ENCODE results near the gene HNF1A. TPM values are rescaled to one million over a fixed set of nuclear protein-coding genes. Genes with fewer than 3 reads are reported as not detected.
A peak's percentile ranks its signal among the peaks of the same experiment; 100 is the strongest.
"Not testable (repeated sequence)": the region's sequence is repeated elsewhere in the genome, so short reads cannot be mapped to it uniquely, and the experiment has no call there.

Gene HNF1A
- polyA plus RNA-seq, 2 donors: 0.06 TPM

DNA sequence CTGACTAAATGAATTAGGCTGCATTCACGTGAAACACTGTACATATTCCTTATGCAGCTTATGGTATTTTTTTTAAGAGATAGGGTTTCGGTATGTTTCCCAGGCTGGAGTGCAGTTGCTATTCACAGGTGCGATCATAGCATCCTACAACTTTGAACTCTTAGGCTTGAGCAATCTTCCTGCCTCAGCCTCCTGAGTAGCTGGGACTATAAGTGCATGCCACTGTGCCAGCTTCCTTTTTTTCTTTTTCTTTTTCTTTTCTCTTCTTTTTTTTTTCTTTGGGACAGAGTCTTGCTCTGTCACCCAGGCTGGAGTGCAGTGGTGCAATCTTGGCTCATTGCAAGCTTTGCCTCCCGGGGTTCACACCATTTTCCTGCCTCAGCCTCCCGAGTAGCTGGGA lies 38.3 kb upstream of the HNF1A start:
- no peaks in the 10 kb centered on the region for H3K4me1 ChIP-seq (ENCODE audit: control insufficient read depth in 2 of 2, insufficient read depth in 2 of 2, low read length in 1 of 2)
- WGBS, 2 donors: 62 to 72% methylated on average over 5 of the region's 5 CpGs
- no peaks in the 10 kb centered on the region for H3K9me3 ChIP-seq (ENCODE audit: control insufficient read depth in 2 of 2, insufficient read depth in 1 of 2, low read depth in 1 of 2, low read length in 1 of 2)
- H3K36me3 ChIP-seq (ENCODE audit: control insufficient read depth in 2 of 2, insufficient read depth in 2 of 2, low read length in 1 of 2): no peaks in the 10 kb centered on the region
- H3K4me3 ChIP-seq (ENCODE audit: low read depth in 1 of 2, low read length in 2 of 2): no peak overlapping the region
- no peak overlapping the region for H3K27ac ChIP-seq (ENCODE audit: low read depth in 2 of 2, low read length in 1 of 2)
- no peaks in the 10 kb centered on the region for H3K27me3 ChIP-seq (ENCODE audit: control insufficient read depth in 1 of 2, insufficient read depth in 2 of 2, low read length in 2 of 2)

DNA sequence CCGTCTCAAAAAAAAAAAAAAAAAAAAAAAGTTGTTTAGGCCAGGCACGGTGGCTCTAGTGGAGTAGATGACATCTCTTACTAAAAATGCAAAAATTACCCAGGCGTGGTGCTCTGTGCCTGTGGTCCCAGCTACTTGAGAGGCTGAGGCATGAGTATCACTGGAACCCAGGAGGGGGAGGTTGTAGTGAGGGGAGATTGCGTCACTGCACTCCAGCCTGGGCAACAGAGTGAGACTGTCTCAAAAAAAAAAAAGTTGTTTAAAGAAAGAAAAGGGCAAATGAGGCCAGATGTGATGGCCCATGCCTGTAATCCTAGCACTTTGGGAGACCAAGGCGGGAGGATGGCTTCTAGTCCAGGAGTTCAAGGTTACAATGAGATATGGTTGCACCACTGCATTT lies 37.5 kb upstream of the HNF1A start:
- no peaks in the 10 kb centered on the region for H3K36me3 ChIP-seq (ENCODE audit: control insufficient read depth in 2 of 2, insufficient read depth in 2 of 2, low read length in 1 of 2)
- WGBS, 2 donors: 75 to 79% methylated on average over 5 of the region's 5 CpGs
- no peaks in the 10 kb centered on the region for H3K27me3 ChIP-seq (ENCODE audit: control insufficient read depth in 1 of 2, insufficient read depth in 2 of 2, low read length in 2 of 2)

GRCh38 chr12:120941412-120941811 lies 36.9 kb upstream of the HNF1A start:
- no peaks in the 10 kb centered on the region for H3K27me3 ChIP-seq (ENCODE audit: control insufficient read depth in 1 of 2, insufficient read depth in 2 of 2, low read length in 2 of 2)

More for the DNA sequence above, 37.5 kb upstream of the HNF1A start:
- Histone ChIP-seq H3K4me1 (ENCODE audit: control insufficient read depth in 2 of 2, insufficient read depth in 2 of 2, low read length in 1 of 2) (no peaks in the 10 kb centered on the region), H3K4me3 (ENCODE audit: low read depth in 1 of 2, low read length in 2 of 2) (no peak overlapping the region), H3K27ac (ENCODE audit: low read depth in 2 of 2, low read length in 1 of 2) (no peak overlapping the region), H3K9me3 (ENCODE audit: control insufficient read depth in 2 of 2, insufficient read depth in 1 of 2, low read depth in 1 of 2, low read length in 1 of 2) (no peaks in the 10 kb centered on the region)

DNA sequence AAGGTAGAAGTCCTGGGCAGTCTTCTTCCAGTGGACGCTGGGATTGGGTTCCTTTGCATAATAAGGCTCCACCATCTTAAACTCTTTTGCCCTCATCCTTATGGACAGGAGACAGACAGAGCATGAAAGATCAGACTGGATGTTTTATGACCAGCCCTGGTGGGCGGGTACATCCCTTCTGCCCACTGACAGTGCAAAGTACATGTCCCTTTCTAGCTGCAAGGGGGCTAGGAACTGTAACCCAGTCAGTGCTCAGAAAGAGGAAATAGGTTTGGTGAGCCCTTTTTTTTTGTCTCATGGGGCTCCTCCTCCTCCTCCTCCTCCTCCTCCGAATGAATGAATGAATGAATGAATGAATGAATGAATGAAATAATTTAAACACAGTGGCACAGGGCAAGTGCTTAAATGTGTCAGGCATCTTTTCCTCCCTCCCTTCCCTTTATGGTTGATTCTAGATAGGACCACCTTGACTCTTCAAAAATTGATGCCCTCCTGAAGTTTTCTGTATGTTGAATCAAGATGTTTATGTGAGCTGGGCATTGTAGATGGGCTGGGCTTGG lies 36.4 kb upstream of the HNF1A start:
- H3K9me3 ChIP-seq (ENCODE audit: control insufficient read depth in 2 of 2, insufficient read depth in 1 of 2, low read depth in 1 of 2, low read length in 1 of 2): no peaks in the 10 kb centered on the region
- H3K27me3 ChIP-seq (ENCODE audit: control insufficient read depth in 1 of 2, insufficient read depth in 2 of 2, low read length in 2 of 2): no peaks in the 10 kb centered on the region
- no peaks in the 10 kb centered on the region for H3K36me3 ChIP-seq (ENCODE audit: control insufficient read depth in 2 of 2, insufficient read depth in 2 of 2, low read length in 1 of 2)
- no peaks in the 10 kb centered on the region for H3K4me1 ChIP-seq (ENCODE audit: control insufficient read depth in 2 of 2, insufficient read depth in 2 of 2, low read length in 1 of 2)
- H3K4me3 ChIP-seq (ENCODE audit: low read depth in 1 of 2, low read length in 2 of 2): no peak overlapping the region
- 76 to 80% methylated on average over 3 of the region's 3 CpGs for WGBS, 2 donors
- H3K27ac ChIP-seq (ENCODE audit: low read depth in 2 of 2, low read length in 1 of 2): no peak overlapping the region

More at GRCh38 chr12:120941412-120941811, 36.9 kb upstream of the HNF1A start:
- no peaks in the 10 kb centered on the region for H3K4me1 ChIP-seq (ENCODE audit: control insufficient read depth in 2 of 2, insufficient read depth in 2 of 2, low read length in 1 of 2)
- 92 to 95% methylated on average over 4 of the region's 4 CpGs for WGBS, 2 donors
- no peaks in the 10 kb centered on the region for H3K36me3 ChIP-seq (ENCODE audit: control insufficient read depth in 2 of 2, insufficient read depth in 2 of 2, low read length in 1 of 2)
- H3K27ac ChIP-seq (ENCODE audit: low read depth in 2 of 2, low read length in 1 of 2): no peak overlapping the region
- no peaks in the 10 kb centered on the region for H3K9me3 ChIP-seq (ENCODE audit: control insufficient read depth in 2 of 2, insufficient read depth in 1 of 2, low read depth in 1 of 2, low read length in 1 of 2)
- H3K4me3 ChIP-seq (ENCODE audit: low read depth in 1 of 2, low read length in 2 of 2): no peak overlapping the region

GRCh38 chr12:120943482-120943881 lies 34.9 kb upstream of the HNF1A start:
- H3K27me3 ChIP-seq (ENCODE audit: control insufficient read depth in 1 of 2, insufficient read depth in 2 of 2, low read length in 2 of 2): no peaks in the 10 kb centered on the region
- no peak overlapping the region for H3K4me3 ChIP-seq (ENCODE audit: low read depth in 1 of 2, low read length in 2 of 2)
- WGBS, 2 donors: 86 to 94% methylated on average over 3 of the region's 3 CpGs
- no peak overlapping the region for H3K27ac ChIP-seq (ENCODE audit: low read depth in 2 of 2, low read length in 1 of 2)
- H3K9me3 ChIP-seq (ENCODE audit: control insufficient read depth in 2 of 2, insufficient read depth in 1 of 2, low read depth in 1 of 2, low read length in 1 of 2): no peaks in the 10 kb centered on the region
- H3K4me1 ChIP-seq (ENCODE audit: control insufficient read depth in 2 of 2, insufficient read depth in 2 of 2, low read length in 1 of 2): no peaks in the 10 kb centered on the region
- H3K36me3 ChIP-seq (ENCODE audit: control insufficient read depth in 2 of 2, insufficient read depth in 2 of 2, low read length in 1 of 2): no peaks in the 10 kb centered on the region

GRCh38 chr12:120944645-120945217 lies 33.6 kb upstream of the HNF1A start:
- no peaks in the 10 kb centered on the region for H3K4me1 ChIP-seq (ENCODE audit: control insufficient read depth in 2 of 2, insufficient read depth in 2 of 2, low read length in 1 of 2)
- H3K9me3 ChIP-seq (ENCODE audit: control insufficient read depth in 2 of 2, insufficient read depth in 1 of 2, low read depth in 1 of 2, low read length in 1 of 2): no peaks in the 10 kb centered on the region
- no peak overlapping the region for H3K4me3 ChIP-seq (ENCODE audit: low read depth in 1 of 2, low read length in 2 of 2)
- H3K36me3 ChIP-seq (ENCODE audit: control insufficient read depth in 2 of 2, insufficient read depth in 2 of 2, low read length in 1 of 2): no peaks in the 10 kb centered on the region
- no peak overlapping the region for H3K27ac ChIP-seq (ENCODE audit: low read depth in 2 of 2, low read length in 1 of 2)
- H3K27me3 ChIP-seq (ENCODE audit: control insufficient read depth in 1 of 2, insufficient read depth in 2 of 2, low read length in 2 of 2): no peaks in the 10 kb centered on the region
- 48 to 55% methylated on average over 9 of the region's 9 CpGs for WGBS, 2 donors

DNA sequence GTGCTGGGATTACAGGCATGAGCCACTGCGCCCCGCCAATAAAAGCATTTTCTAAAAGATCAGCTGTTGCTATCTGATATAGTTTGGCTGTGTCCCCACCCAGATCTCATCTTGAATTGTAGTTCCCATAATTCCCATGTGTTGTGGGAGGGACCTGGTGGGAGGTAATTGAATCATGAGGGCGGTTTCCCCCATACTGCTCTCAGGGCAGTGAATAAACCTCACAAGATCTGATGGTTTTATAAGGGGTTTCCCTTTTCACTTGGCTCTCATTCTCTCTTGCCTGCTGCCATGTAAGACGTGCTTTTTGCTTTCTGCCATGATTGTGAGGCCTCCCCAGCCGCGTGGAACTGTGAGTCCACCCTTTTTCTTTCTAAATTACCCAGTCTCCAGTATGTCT lies 32.8 kb upstream of the HNF1A start:
- H3K9me3 ChIP-seq (ENCODE audit: control insufficient read depth in 2 of 2, insufficient read depth in 1 of 2, low read depth in 1 of 2, low read length in 1 of 2); H3K4me3 ChIP-seq (ENCODE audit: low read depth in 1 of 2, low read length in 2 of 2); H3K27me3 ChIP-seq (ENCODE audit: control insufficient read depth in 1 of 2, insufficient read depth in 2 of 2, low read length in 2 of 2); H3K36me3 ChIP-seq (ENCODE audit: control insufficient read depth in 2 of 2, insufficient read depth in 2 of 2, low read length in 1 of 2); H3K27ac ChIP-seq (ENCODE audit: low read depth in 2 of 2, low read length in 1 of 2); H3K4me1 ChIP-seq (ENCODE audit: control insufficient read depth in 2 of 2, insufficient read depth in 2 of 2, low read length in 1 of 2): not testable (repeated sequence)
- WGBS, 2 donors: 88 to 90% methylated on average over 6 of the region's 6 CpGs

GRCh38 chr12:120950260-120950799 lies 28.0 kb upstream of the HNF1A start:
- not testable (repeated sequence) for H3K9me3 ChIP-seq (ENCODE audit: control insufficient read depth in 2 of 2, insufficient read depth in 1 of 2, low read depth in 1 of 2, low read length in 1 of 2); H3K36me3 ChIP-seq (ENCODE audit: control insufficient read depth in 2 of 2, insufficient read depth in 2 of 2, low read length in 1 of 2); H3K4me1 ChIP-seq (ENCODE audit: control insufficient read depth in 2 of 2, insufficient read depth in 2 of 2, low read length in 1 of 2); H3K27me3 ChIP-seq (ENCODE audit: control insufficient read depth in 1 of 2, insufficient read depth in 2 of 2, low read length in 2 of 2); H3K4me3 ChIP-seq (ENCODE audit: low read depth in 1 of 2, low read length in 2 of 2); H3K27ac ChIP-seq (ENCODE audit: low read depth in 2 of 2, low read length in 1 of 2)
- WGBS, 2 donors: 97% methylated on average over 31 of the region's 31 CpGs

DNA sequence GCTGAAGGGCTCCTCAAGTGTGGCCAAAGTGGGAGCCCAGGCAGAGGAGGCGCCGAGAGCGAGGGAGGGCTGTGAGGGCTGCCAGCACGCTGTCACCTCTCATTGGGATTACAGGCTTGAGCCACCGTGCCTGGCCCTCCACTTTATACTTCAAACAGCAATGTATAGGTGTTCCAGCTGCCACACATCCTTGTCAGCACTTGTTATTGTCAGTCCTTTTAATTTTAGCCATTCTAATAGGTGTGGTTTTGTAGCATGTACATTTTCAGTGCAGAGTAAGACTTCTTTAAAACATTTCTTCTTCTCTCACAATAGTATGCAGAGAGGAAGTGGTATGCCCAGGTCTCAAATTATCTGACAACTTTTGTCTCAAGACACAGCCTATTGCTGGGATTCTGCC lies 27.5 kb upstream of the HNF1A start:
- Histone ChIP-seq H3K27me3 (ENCODE audit: control insufficient read depth in 1 of 2, insufficient read depth in 2 of 2, low read length in 2 of 2) (no peaks in the 10 kb centered on the region), H3K27ac (ENCODE audit: low read depth in 2 of 2, low read length in 1 of 2) (no peak overlapping the region), H3K9me3 (ENCODE audit: control insufficient read depth in 2 of 2, insufficient read depth in 1 of 2, low read depth in 1 of 2, low read length in 1 of 2) (peaks cover 0 to 3% of the 10 kb centered on the region in 2 donors), H3K36me3 (ENCODE audit: control insufficient read depth in 2 of 2, insufficient read depth in 2 of 2, low read length in 1 of 2) (no peaks in the 10 kb centered on the region), H3K4me3 (ENCODE audit: low read depth in 1 of 2, low read length in 2 of 2) (no peak overlapping the region), H3K4me1 (ENCODE audit: control insufficient read depth in 2 of 2, insufficient read depth in 2 of 2, low read length in 1 of 2) (no peaks in the 10 kb centered on the region)
- WGBS, 2 donors: 96% methylated on average over 5 of the region's 5 CpGs

GRCh38 chr12:120955232-120955631 lies 23.1 kb upstream of the HNF1A start:
- Histone ChIP-seq H3K27me3 (ENCODE audit: control insufficient read depth in 1 of 2, insufficient read depth in 2 of 2, low read length in 2 of 2) (no peaks in the 10 kb centered on the region), H3K9me3 (ENCODE audit: control insufficient read depth in 2 of 2, insufficient read depth in 1 of 2, low read depth in 1 of 2, low read length in 1 of 2) (peaks cover 2 to 3% of the 10 kb centered on the region in 2 donors), H3K4me1 (ENCODE audit: control insufficient read depth in 2 of 2, insufficient read depth in 2 of 2, low read length in 1 of 2) (peaks cover 0 to 5% of the 10 kb centered on the region in 2 donors), H3K4me3 (ENCODE audit: low read depth in 1 of 2, low read length in 2 of 2) (no peak overlapping the region), H3K27ac (ENCODE audit: low read depth in 2 of 2, low read length in 1 of 2) (peak overlapping the region in 1 of 2 donors; percentile 24), H3K36me3 (ENCODE audit: control insufficient read depth in 2 of 2, insufficient read depth in 2 of 2, low read length in 1 of 2) (no peaks in the 10 kb centered on the region)
- WGBS, 2 donors: 51 to 60% methylated on average over 4 of the region's 4 CpGs
